Heart right ventricle (tissue), 16 donors: ENCODE results near the gene ACTRT2. TPM values are rescaled to one million over a fixed set of nuclear protein-coding genes. Genes with fewer than 3 reads are reported as not detected.

Experiments
- ATAC-seq, 8 donors: fragments of 200-7000 bp; cut with Tn5 transposase; one replicate each; pipeline ENCODE4 v1.9.1; 2020; ENCODE audit warnings: mild to moderate bottlenecking in 8 of 8, moderate library complexity in 8 of 8, moderate number of reproducible peaks in 1 of 8
- DNase-seq, 2 donors: peaks; one replicate each; pipeline ENCODE4 v3.0.0-alpha.2; 2020
- H3K27ac ChIP-seq, 10 donors: fragments of 200-600 bp; sonication (generic) in 2 of 10; one replicate each; pipeline versions ENCODE4 v1.5.0 to v1.8.0; 2020 to 2022; ENCODE audit warnings: mild to moderate bottlenecking in 3 of 10
- H3K27me3 ChIP-seq, 7 donors: fragments of 200-600 bp; one replicate each; pipeline ENCODE4 v1.8.0; 2021 to 2022; ENCODE audit warnings: mild to moderate bottlenecking in 2 of 7
- H3K36me3 ChIP-seq, 9 donors: fragments of 200-600 bp; sonication (generic) in 1 of 9; one replicate each; pipeline versions ENCODE4 v1.5.0 to v1.8.0; 2020 to 2022; ENCODE audit warnings: mild to moderate bottlenecking in 2 of 9
- H3K4me1 ChIP-seq, 9 donors: fragments of 200-600 bp; sonication (generic) in 1 of 9; one replicate each; pipeline versions ENCODE4 v1.5.0 to v1.8.0; 2020 to 2022; ENCODE audit warnings: mild to moderate bottlenecking in 4 of 9
- H3K4me3 ChIP-seq, 10 donors: fragments of 200-600 bp; sonication (generic) in 2 of 10; one replicate each; pipeline versions ENCODE4 v1.5.0 to v1.8.0; 2020 to 2022; ENCODE audit warnings: mild to moderate bottlenecking in 7 of 10, moderate library complexity in 2 of 10
- H3K9me3 ChIP-seq, 11 donors: fragments of 200-600 bp in 10 of 11; sonication (generic) in 2 of 11; one replicate each; pipeline versions ENCODE4 v1.5.0 to v1.8.0; 2013 to 2022; ENCODE audit warnings: mild to moderate bottlenecking in 2 of 11, control low read depth in 1 of 11, moderate library complexity in 1 of 11
- WGBS, 2 donors: extraction: QIAGEN DNeasy Blood & Tissue Kit; methylation state at CpG; one replicate each; pipeline ENCODE4 v1.1.7; 2013; ENCODE audit warnings: inconsistent platforms in 1 of 2; 5-methylcytosine and 5-hydroxymethylcytosine counted together
- intact Hi-C, 10 donors: fragments of 100-400 bp; cut with DNase I; formaldehyde crosslinking; loops; one replicate each; pipeline versions ENCODE4 v1.11.1 to v1.14.2; 2022
- polyA plus RNA-seq, 2 donors: library from polyadenylated mRNA; stranded (reverse); fragments of 200-250 nt; gene quantifications; one replicate each; pipeline ENCODE4 v1.2.3, GENCODE V29; 2013
- total RNA-seq, 10 donors: library from RNA; stranded (reverse); fragmentation: NEBNext Ultra II Directional in 3 of 10; extraction: Animal tissue kit (Norgen Biotek cat#: 25700) in 3 of 10; gene quantifications; one replicate each; pipeline versions ENCODE4 v1.2.1 to v1.2.4, GENCODE V29; 2021 to 2023
- TF ChIP-seq, protein P1 (sequence below), 9 donors: fragments of 200-600 bp; sonication (generic) in 2 of 9; IDR thresholded peaks; one replicate each; pipeline versions ENCODE4 v1.5.0 to v1.8.0; 2021 to 2022; ENCODE audit warnings: antibody characterized with exemption in 9 of 9, mild to moderate bottlenecking in 5 of 9, moderate library complexity in 1 of 9
- donor health status: Arrhythmogenic right ventricular cardiomyopathy.
- donor health status: ischemic (EF 13 %, LVEDD 7.1; RV severe dilation, severe dysfunction).
- donor health status: healthy with polysubstance abuse.
- donor health status: DM: no; HTN: yes; CAD: no.
- donor health status: DM: no; HTN: no; CAD: no.
- donor health status: ischemic (EF 25% LVEDD 6.9; RV normal size, moderate dysfunction).
- donor health status: ischemic (EF 25% LVEDD 5.7; RV mildly dilated, moderate dysfunction).
- donor health status: healthy.
- donor health status: DM: yes; HTN: yes; CAD: no.
- donor health status: Ischemic cardiomyopathy.
- donor health status: ischemic (EF 35%, LVEDD 5.7; RV mildly dilated, moderate dysfunction).
- donor health status: nonischemic (EF 11% LVEDD 7.7; RV severe dilation, severe dysfunction).
- donor health status: DM: yes; HTN: yes; CAD: no.
- donor health status: PGD.
- donor health status: ischemic (EF 29% LVEDD 5.4; RV normal size, mild dysfunction).
- donor health status: nonischemic (EF 23%, LVEDD 6.1; RV moderate dilation, normal function).

The ACTRT2 gene
- total and polyA plus RNA-seq, 12 donors: not detected

DNA sequence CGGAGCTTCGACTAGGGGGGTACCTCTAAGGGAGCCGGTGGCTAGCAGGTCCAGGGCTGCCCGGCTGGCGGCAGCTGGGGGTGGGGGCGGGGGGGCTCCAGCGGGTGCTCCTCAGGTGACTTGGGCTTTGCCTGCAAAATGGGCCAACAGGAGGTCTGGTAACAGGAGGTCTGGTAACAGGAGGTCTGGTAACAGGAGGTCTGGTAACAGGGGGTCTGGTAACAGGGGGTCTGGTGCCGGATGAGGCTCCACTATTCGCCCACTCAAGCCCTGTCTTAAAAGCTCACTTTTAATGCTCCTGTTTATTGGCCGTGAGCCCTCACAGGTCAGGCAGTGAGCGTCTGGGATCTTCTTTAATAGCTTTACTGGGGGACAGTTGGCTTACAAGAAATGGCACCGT lies 40.4 kb upstream of the ACTRT2 start:
- peaks cover 0 to 7% (median 0%) of the 10 kb centered on the region in 7 donors for H3K27me3 ChIP-seq
- no peak overlapping the region for H3K27ac ChIP-seq
- H3K9me3 ChIP-seq: no peaks in the 10 kb centered on the region
- WGBS, 2 donors: 36 to 55% methylated on average over 12 of the region's 12 CpGs
- TF ChIP-seq, protein P1, sequence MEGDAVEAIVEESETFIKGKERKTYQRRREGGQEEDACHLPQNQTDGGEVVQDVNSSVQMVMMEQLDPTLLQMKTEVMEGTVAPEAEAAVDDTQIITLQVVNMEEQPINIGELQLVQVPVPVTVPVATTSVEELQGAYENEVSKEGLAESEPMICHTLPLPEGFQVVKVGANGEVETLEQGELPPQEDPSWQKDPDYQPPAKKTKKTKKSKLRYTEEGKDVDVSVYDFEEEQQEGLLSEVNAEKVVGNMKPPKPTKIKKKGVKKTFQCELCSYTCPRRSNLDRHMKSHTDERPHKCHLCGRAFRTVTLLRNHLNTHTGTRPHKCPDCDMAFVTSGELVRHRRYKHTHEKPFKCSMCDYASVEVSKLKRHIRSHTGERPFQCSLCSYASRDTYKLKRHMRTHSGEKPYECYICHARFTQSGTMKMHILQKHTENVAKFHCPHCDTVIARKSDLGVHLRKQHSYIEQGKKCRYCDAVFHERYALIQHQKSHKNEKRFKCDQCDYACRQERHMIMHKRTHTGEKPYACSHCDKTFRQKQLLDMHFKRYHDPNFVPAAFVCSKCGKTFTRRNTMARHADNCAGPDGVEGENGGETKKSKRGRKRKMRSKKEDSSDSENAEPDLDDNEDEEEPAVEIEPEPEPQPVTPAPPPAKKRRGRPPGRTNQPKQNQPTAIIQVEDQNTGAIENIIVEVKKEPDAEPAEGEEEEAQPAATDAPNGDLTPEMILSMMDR (IDR thresholded peaks at IDR 0.05): no peak
- intact Hi-C loops: no loop called here
- no peaks in the 10 kb centered on the region for H3K36me3 ChIP-seq
- H3K4me1 ChIP-seq: peaks cover 0 to 3% (median 0%) of the 10 kb centered on the region in 9 donors
- no peak for DNase-seq
- H3K4me3 ChIP-seq: no peak overlapping the region
- ATAC-seq: peak in 1 of 8 donors; percentile 31

DNA sequence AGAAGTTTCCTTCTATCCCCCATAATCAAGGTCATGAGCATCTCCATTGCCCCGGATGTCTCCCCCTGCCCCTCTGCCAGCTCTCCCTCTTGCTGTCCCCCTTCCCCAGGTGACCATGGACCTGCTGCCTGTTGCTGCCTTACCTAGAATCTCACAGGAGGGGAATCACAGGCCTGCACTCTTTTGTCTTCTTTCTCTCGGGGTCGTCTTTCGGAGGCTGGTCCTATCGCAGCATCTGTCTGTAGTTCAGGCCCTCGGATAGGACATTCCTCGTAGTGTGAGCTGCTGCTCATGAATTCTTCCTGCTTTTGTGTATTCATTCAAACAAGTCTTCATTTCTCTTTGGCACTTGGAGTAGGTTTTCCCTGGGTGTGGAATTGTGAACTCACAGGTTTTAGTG lies 39.9 kb upstream of the ACTRT2 start:
- WGBS, 2 donors: 57 to 66% methylated on average over 7 of the region's 7 CpGs
- no peak overlapping the region for H3K4me3 ChIP-seq
- DNase-seq (no peak), ATAC-seq (no peak)
- H3K4me1 ChIP-seq: peaks cover 0 to 3% (median 0%) of the 10 kb centered on the region in 9 donors
- TF ChIP-seq, protein P1 (IDR thresholded peaks at IDR 0.05): no peak
- no peaks in the 10 kb centered on the region for H3K9me3 ChIP-seq
- H3K36me3 ChIP-seq: no peaks in the 10 kb centered on the region
- no peak overlapping the region for H3K27ac ChIP-seq
- H3K27me3 ChIP-seq: peaks cover 0 to 7% (median 0%) of the 10 kb centered on the region in 7 donors
- intact Hi-C loops: no loop called here

DNA sequence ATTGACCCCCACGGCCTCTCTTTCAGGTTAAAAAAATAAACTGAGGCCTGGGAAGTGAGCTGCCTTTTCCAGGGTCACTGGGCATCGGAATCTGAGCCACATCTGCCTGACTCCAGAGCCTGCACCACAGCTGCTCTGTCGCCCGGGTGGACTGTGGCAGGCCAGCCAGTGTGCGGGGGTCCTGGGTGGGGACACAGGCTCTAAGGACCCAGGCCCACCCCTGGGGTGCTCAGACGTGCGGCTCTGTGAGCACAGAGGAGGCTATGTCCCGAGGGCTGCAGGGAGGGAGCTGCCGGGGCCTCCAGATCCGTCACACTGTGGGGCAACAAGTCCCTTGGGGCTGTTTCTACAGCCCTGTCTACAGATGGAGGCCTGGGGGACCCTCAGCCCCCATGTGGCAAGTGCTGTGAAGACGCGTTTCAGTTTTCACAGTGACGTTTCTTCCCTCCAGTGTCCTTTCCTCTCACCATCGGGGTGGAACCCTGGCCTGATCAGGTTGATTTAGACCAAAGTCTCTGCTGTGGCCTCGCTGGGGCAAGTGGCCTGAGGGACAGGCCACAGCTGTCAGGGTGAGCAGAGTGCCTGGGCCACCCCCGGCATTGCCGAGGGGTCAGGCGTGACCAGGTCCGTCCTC lies 39.2 kb upstream of the ACTRT2 start:
- Histone ChIP-seq H3K4me3 (no peak overlapping the region), H3K27ac (no peak overlapping the region), H3K9me3 (no peaks in the 10 kb centered on the region), H3K36me3 (no peaks in the 10 kb centered on the region), H3K4me1 (peaks cover 0 to 3% (median 0%) of the 10 kb centered on the region in 9 donors), H3K27me3 (peaks cover 0 to 14% (median 0%) of the 10 kb centered on the region in 7 donors)
- DNase-seq: no peak
- no peak for ATAC-seq
- intact Hi-C loops: no loop called here
- TF ChIP-seq, protein P1 (IDR thresholded peaks at IDR 0.05): no peak
- 80 to 83% methylated on average over 19 of the region's 19 CpGs for WGBS, 2 donors

DNA sequence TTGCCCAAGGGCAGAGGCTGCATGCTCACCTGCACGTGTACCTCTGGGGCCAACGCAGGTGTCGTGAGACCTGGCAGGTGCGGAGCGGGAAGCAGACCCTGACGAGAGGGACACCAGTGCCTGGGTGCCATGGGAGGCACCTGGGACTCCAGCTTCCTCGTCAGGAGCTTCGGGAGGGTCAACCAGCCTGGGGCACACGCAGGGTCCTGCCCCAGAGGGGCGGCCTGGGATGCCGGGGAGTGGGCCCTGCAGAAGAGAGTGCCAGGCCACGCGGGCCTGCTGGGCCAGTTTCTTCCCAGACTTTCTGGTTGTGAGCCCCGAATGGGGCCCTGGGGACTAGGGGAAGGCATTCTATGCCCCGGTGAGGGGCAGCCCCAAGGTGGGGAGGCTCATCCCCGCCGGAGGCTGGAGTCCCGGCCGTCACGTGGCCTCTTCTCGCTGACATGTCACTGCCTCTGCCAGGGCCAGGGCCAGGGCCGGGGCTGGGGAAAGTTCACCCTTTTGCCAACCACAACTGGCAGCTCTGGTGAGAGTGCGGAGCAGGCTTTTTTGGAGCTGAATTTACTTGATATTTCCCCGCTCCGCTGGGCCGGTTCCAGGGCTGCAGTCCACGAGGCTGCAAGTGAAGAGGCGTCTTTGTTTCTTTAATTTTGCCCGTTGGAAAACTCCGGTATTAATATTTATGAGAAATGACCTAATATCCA lies 38.5 kb upstream of the ACTRT2 start:
- 86 to 90% methylated on average over 27 to 30 of the region's 30 CpGs for WGBS, 2 donors
- DNase-seq (no peak), ATAC-seq (no peak)
- Histone ChIP-seq H3K4me1 (peaks cover 0 to 3% (median 0%) of the 10 kb centered on the region in 9 donors), H3K4me3 (no peak overlapping the region), H3K36me3 (no peaks in the 10 kb centered on the region), H3K27me3 (peaks cover 0 to 17% (median 0%) of the 10 kb centered on the region in 7 donors), H3K27ac (no peak overlapping the region), H3K9me3 (no peaks in the 10 kb centered on the region)
- intact Hi-C loops: no loop called here
- TF ChIP-seq, protein P1 (IDR thresholded peaks at IDR 0.05): no peak
